GM21381 (cell line): ENCODE measurements around the gene ZNF69.
"Not testable (repeated sequence)": the region's sequence is repeated elsewhere in the genome, so short reads cannot be mapped to it uniquely, and the experiment has no call there.

Experiments used
- ATAC-seq: cut with Tn5 transposase; IDR thresholded peaks from one replicate; pipeline ENCODE4 v1.9.1; 2021; ENCODE audit warnings: mild to moderate bottlenecking, moderate library complexity; ENCODE audit not compliant: unreplicated experiment

Gene ZNF69

DNA sequence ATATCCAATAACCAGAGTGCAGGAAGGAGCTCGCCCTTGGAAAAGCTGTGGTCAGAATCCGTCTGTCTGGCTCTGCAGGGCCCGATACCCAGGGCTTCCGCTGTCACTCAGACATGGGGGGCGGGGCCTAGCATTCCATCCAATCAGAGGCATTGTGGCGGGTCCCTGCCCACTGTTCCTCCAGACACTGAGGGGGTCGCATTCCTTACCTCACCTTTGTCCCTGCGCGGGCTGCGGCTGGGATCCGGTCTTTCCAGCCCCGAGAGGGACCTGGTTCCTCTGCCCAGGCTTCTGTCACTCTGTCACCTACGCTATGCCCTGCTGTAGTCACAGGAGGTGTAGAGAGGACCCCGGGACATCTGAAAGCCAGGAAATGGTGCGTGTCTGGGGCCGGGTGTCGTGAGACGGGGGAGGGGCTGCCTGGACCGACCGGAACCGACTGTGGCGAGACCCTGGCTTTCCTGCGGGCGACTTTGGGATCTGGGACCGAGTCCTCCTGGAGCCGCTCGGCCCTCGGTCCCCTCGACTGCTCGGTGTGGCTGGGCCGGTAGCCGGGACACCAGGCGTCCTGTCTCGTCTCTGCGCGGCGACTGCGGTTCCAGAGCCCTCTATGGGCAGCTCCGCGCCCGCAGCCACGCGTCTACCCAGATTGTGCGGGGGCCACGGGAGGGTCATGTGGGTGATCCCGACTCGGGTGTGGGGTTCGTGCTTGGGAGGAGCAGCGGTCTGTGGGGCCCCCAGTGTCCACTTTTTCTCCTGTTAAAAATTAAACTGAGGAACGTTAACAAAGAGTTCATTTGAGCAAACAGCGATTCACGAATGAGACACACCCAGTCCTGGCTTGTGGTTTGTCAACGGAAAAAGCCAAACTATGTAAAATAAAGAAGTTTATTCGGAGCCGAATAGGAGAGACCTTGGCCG lies at the start of gene ZNF69:
TSS of gene ZNF69 (plus strand) at position 172 of the 921 bp plus-strand sequence. CDS start at position 314, 142 bp downstream.
- ATAC-seq, result no peak

DNA sequence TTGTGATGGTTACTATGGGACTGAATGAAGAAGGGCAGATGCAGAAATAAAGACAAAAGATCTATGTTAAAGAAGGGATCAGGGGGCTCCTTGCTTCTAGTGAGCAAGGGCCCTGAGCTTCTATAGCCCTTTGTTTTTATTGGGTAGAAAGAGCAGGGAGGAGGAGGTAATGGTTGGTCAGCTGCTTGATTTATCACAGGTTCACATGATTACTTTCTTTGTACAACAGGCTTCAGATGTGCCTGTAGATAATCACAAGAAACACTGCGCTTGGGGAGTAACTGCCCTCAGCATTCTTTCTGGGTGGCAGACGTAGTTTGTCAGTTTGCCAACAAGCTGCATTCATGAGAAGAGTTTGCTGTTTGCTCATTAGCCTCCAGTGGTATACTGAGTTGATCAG lies 43.9 kb upstream of the ZNF69 start:
- ATAC-seq, result no peak

DNA sequence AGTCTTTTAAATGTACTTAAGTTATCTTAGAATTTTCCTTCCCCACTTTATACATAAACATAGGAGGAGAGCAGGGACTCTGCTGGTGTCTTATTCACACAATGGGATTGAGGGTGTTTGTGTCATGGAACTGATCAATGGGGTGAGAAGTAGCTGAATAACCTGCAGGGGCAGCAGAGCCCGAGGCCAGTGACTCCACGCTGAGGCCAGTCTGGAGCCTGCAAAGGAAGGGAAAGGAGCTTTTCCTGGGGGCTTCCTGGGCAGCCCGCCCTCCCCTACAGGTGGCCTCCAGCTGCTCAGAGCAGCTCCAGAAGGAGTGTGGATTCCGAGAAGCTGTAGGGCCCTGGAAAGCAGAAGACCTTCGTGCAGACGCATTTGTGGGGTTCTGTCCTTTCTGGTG lies 40.0 kb upstream of the ZNF69 start:
- not testable (repeated sequence) for ATAC-seq

DNA sequence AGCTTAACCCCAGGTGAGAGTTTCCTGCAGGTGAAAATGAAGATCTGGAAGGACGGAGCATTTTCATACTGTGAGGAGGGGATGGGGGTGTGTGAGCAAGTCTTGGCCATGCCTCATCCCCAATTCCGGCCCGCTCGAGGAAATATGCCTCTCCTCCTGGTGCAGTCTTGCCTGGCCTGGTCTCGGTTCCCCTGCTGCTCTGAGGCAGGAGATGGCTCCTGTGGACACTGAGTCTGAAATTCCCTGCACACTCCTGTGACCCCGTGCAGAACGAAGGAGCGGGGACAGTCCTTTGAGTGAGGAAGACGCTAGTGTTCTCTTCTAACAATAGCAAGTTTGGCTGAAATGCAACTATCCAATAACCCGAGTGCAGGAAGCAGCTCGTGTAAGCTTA lies 39.4 kb upstream of the ZNF69 start:
- ATAC-seq, result no peak

DNA sequence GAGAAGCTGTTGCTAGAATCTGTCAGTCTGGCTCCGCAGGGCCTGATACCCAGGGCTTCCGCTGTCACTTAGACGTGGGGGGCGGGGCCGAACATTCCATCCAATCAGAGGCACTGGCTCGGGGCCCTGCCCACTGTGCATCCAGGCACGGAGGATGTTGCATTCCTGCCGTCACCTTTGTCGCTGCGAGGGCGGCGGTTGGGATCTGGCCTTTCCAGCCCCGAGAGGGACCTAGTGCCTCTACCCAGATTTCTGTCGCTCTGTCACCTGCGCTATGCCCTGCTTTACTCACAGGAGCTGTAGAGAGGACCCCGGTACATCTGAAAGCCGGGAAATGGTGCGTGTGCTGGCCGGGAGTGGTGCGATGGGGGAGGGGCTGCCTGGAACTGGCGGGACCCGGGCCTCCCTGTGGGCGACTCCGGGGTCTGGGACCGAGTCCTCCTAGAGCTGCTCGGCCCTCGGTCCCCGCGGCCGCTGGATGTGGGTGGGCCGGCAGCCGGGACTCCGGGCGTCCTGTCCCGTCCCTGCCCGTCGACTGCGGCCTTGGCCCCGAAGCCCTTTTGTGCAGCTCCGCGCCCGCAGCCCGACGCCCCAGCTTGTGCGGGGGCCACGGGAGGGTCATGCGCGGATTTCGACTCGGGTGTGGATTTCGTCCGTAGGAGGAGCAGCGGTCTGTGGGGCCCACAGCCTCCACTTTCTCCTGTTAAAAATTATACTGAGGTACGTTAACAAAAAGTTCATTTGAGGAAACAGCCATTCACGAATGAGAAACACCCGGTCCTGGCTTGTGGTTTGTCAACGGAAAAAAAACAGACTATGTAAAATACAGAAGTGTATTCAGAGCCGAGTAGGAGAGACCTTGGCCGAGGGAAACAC lies 38.8 kb upstream of the ZNF69 start, which contains the start of gene ZNF439:
TSS of gene ZNF439 (plus strand) at position 133 of the 876 bp plus-strand sequence. CDS start at position 275, 142 bp downstream.
- ATAC-seq, result peak; percentile 65

DNA sequence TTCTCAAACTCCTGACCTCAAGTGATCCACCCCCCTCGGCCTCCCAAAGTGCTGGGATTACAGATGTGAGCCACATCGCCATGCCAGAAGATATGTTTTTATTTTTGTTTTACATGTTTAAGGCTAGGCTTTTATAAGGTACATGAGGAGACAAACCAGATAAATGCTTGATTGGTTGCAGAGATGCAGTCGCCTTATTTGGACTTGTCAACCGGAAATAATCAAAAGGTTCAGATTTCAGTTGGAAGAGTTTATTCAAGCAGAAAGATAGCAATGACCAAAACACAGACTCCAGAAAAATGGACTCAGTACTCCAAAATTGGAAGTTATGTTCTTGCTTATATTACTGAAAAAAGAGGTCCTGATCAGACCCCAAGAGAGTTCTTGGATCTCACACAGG lies 37.3 kb upstream of the ZNF69 start:
- ATAC-seq, result not testable (repeated sequence)

DNA sequence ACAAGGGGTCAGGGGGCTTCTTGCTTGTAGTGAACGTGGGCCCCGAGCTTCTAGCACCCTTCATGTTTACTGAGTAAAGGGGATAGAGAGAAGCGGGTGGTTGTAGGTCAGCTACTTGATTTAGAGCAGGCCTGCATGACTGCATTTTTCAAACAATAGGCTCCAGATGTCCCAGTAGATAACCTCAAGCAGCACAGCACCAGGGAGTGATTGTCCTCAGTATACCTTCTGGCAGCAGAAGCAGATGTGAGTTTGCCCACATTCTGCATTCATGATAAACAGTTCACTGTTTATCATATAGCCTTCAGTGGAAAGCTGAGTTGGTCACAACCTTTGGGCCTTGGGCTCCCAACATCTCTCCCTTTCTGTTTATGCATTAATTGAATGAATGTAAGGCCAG lies 34.2 kb upstream of the ZNF69 start:
- no peak for ATAC-seq

DNA sequence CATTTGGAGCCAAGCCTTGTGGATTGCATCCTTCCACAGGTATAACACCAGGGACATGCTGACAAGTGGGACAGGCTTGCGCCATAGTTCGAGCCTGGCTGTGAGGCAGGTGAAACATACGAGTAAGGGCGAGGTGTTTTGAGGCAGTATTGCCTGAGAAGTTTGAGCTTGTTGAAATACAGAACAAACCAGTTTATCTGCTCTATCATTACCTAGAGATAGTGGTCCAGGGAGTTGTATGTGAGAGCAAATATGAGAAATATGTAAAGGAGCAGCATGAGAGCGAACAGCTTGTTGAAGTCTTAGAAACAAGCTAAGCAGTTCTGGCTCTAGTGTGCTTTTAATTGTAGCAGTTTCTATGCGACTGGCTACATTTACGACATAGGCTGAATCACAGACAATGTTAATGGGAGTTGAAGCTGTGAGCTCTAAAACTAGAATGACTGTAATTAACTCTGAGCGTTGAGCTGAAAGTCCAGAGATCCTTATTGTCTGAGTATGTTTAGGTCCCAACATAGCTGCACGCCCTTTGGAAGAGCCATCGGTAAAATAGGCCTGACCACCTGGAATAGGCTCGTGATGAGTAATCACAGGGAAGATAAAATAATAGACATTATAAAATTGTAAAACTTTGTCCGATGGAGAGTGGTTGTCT lies 30.9 kb upstream of the ZNF69 start:
- no peak for ATAC-seq

DNA sequence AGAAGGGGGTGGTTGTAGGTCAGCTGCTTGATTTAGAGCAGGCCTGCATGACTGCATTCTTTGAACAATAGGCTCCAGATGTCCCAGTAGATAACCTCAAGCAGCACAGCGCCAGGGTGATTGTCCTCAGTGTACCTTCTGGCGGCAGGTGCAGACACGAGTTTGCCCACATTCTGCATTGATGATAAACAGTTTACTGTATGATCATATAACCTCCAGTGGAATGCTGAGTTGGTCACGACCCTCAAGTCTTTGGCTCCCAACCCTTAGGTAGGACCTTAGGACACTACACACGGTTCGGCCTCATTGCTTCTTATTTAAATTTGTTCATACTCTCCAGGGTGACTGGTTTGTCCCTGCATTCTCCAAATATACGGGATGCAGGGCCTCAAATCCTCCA lies 26.9 kb upstream of the ZNF69 start:
- no peak for ATAC-seq

DNA sequence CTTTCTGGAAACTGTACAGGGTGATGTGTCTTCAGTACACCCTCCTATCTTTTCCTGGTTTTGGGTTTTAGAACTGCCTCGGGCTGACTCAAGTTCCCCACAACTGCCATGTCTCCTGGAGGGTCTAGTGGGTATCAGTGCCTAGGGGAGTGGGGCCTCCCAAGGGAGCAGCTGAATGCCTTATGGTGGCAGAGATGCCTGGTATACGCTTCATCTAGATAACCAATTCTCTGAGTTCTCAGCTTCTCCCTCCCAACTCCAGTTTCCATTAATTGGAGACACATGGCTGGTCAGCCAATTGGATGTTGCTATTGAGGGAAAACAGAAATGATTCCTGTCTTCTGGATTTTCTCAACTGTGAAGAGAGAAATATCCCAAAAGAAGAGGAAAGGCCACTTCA lies 26.3 kb upstream of the ZNF69 start:
- no peak for ATAC-seq

DNA sequence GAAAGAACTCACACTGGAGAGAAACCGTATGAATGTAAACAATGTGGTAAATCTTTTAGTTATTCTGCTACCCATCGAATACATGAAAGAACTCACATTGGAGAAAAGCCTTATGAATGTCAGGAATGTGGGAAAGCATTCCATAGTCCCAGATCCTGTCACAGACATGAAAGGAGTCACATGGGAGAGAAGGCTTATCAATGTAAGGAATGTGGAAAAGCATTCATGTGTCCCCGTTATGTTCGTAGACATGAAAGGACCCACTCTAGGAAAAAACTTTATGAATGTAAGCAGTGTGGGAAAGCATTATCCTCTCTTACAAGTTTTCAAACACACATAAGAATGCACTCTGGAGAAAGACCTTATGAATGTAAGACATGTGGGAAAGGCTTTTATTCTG lies 19.8 kb upstream of the ZNF69 start:
- not testable (repeated sequence) for ATAC-seq

DNA sequence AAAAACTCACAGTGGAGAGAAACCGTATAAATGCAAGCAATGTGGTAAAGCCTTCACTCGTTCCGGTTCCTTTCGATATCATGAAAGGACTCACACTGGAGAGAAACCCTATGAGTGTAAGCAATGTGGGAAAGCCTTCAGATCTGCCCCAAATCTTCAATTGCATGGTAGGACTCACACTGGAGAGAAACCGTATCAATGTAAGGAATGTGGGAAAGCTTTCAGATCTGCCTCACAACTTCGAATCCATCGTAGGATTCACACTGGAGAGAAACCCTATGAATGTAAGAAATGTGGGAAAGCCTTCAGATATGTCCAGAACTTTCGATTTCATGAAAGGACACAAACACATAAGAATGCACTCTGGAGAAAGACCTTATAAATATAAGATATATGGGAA lies 19.4 kb upstream of the ZNF69 start:
- no peak for ATAC-seq

DNA sequence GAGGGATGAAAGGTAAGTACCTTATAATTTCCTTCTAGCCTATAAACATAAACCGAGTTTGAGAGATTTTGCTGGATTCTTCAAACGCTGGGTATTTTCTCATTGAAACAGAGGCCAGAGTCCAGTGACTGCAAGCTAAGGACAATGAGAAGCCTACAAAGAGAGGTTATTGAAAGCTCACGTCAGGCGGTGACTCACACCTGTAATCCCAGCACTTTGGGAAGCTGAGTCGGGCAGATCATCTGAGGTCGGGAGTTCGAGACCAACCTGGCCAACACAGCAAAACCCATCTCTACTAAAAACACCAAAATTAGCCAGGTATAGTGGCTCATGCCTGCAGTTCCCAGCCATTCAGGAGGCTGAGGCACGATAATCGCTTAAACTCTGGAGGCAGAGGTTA lies 15.0 kb upstream of the ZNF69 start:
- ATAC-seq, result no peak

DNA sequence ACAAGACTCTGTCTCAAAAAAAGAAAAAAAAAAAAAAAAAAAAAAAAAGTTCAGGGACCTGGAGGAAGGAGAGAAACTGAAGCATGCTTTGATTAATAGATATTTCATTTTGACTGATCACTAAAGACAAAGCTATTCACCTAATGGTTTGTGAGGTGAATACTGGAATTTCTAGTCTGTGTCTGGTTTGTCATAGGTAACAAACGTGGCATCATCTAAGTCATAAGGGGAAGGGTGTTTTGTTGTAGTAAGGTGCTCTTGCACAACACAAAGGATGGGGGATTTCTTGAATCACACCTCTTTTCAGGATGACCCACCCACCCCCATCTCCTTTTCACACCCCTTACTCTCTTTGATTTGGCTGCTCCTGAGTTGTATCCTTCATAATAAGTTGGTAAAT lies 13.8 kb upstream of the ZNF69 start:
- no peak for ATAC-seq

DNA sequence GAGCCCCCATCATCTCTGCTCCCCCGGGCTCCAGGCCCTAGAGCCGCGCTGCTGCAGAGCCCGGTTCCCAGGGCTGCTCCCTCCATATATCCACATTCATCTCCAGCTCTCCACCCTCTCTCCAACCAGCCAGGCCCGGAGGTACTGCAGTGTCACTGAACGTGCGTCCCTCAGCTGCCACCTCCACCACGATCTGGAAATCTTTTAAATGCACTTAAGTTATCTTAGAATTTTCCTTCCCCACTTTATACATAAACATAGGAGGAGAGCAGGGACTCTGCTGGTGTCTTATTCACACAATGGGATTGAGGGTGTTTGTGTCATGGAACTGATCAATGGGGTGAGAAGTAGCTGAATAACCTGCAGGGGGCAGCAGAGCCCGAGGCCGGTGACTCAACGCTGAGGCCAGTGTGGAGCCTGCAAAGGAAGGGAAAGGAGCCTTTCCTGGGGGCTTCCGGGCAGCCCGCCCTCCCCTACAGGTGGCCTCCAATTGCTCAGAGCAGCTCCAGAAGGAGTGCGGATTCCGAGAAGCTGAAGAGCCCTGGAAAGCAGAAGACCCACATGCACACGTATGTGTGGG lies 7.8 kb upstream of the ZNF69 start:
- ATAC-seq, result not testable (repeated sequence)

DNA sequence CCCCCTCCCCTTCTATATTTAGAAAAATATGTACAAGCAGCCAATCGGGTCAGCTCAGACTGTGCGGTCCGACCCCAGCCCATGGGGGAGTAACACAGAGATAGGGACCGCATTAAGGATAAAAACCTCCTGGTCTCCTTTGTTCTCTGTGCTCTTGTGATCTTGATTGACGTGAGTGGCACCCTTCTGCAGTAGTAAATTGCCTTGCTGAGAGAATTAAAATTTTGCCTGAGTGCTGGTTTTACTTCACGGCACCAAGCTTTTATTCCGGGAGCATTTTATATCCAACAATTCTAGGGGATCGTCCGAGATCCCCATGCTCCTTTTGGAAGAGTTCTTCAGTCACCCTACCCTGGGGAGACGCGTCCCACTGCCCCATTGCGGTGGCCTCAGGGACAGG lies 7.0 kb upstream of the ZNF69 start:
- no peak for ATAC-seq

DNA sequence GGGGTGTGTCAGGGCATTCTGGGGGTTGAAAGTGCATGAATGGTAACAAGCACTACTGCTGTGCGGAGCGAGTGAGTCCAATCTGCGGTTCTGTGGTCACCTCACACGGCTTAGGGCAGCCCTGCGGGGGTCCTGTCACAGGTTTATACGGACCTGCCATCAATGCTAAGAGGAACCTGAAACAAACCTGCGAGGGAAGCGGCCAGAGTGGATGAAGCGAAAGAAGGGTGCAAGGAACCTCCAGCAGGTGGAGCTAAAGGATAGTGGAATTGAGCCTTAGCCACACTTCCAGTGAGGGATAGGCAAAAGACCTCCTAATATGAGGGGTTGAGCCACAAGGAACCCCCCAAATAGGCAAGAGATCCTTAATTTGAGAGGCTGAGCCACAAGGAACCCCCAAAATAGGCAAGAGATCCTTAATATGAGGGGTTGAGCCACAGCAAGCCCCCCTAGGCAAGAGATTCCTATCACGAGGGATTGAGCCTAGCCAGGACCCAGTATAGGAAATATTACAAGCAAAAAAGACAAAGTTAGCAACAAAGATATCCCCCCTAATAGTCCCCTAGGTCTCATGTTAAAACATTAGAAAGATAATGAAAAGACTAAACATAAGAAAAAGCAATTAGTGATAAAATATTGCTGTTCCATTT lies 6.3 kb upstream of the ZNF69 start:
- no peak for ATAC-seq

DNA sequence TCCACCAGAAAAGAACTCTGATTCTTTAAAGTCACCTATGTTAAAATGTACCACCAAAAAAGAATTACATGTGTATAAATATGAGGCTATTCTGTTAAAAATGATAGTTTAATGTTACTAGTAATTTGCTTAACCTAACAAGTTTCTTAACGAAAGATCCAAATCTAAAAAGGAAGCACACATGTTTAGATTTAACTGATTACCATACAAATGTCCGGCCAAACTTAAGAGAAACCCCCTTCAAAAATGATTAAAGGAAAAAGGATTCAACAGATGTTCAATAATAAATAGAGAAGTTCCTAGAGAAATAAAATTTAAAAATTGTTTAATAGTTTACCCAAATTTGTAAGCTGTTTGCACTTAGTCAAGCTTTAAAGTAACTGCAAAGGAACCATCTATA lies 5.0 kb upstream of the ZNF69 start:
- no peak for ATAC-seq

DNA sequence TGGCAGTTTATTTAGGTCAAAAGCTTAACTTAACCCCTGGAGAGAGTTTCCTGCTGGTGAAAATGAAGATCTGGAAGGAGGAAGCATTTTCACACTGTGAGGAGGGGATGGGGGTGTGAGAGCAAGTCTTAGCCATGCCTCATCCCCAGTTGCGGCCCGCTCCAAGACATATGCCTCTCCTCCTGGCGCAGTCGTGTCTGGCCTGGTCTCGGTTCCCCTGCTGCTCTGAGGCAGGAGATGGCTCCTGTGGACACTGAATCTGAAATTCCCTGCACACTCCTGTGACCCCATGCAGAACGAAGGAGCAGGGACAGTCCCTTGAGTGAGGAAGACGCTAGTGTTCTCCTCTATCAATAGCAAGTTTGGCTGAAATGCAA lies 360 bp upstream of the ZNF69 start:
- no peak for ATAC-seq

DNA sequence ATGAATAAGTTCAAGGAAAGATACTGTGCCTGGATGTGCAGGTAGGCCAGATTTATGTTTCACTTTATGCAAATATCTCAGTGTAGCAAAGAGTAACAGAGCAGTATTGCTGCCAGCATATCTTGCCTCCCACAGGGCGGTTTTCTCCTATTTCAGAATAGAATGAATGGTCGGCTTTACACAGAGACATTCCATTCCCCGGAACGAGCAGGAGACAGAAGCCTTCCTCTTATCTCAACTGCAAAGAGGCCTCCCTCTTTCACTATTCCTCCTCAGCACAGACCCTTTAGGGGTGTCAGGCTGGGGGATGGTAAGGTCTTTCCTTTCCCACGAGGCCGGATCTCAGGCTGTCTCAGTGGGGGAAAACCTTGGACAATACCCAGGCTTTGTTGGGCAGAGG lies 2.3 kb downstream of the ZNF69 start:
- not testable (repeated sequence) for ATAC-seq
